ENCODE measurements around the gene CCN2. TPM values are rescaled to one million over a fixed set of nuclear protein-coding genes. Genes with fewer than 3 reads are reported as not detected.

The CCN2 gene
- total RNA-seq, 1 experiment from 2014 or later: 44.1 TPM

DNA sequence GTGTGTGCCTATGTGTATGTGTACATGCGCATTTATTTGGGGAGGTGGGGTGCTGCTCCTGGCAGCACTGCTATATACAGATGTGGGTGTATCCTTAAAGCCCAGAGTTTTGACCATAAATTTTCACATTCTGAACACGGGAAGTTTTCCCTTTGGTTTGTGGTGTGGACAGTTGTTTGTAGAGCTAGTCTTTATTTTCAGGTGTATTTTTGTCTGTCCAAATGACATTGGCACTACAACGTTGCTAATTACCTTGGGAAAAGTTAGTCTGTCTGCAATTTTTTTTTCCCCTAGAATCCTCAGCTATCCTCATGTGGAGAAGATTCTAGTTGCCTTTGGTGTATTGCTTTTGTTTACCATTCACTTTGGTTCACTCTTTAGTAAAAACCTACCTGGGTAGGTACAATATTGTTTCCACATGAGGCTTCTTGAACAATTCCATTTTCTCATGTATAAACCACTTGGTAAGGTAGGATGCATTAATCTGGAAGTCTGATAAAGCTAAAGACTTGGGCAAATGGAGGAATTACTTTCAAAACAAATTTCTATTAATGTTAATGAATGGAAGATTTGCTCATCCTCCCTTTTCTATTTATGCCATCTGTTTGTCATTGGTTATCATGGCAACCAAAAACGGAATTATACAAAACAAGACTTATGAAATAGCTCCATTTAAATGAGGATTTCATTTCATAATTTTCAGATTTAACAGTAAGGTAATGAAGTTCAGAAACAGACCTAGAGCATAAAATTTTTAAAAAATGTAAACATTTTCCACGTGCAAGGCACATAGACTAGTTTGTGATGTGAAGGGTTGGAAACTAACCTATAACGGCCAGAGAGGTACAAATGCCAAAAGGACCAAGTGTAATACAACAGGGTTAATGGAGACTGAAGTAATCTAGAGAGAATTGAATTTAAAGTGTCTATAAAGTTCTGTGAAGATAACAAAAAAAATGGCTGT, 3.9 kb downstream of the CCN2 start:
- H3K36me3 Mint-ChIP-seq (ENCODE audit: insufficient read depth in 1 of 3, low read depth in 3 of 3): peaks cover 22 to 32% (median 26%) of the 10 kb centered on the region in 3 experiments
- Histone ChIP-seq H2BK20ac (ENCODE audit: low read depth, low read length, poor library complexity, severe bottlenecking) (no peak overlapping the region), H4K20me1 (ENCODE audit: control insufficient read depth, insufficient read depth, insufficient read length) (peaks cover 4% of the 10 kb centered on the region), H3K27ac (ENCODE audit: insufficient read length, low read depth, low read length) (no peak overlapping the region), H3K27me3 (ENCODE audit: insufficient read depth, low read length) (no peaks in the 10 kb centered on the region), H3K4me2 (ENCODE audit: insufficient read depth, insufficient read length, low read length) (no peak overlapping the region), H3T11ph (ENCODE audit: low read length) (no peak overlapping the region), H3K9me3 (ENCODE audit: control insufficient read depth, low read depth, low read length) (no peaks in the 10 kb centered on the region), H4K5ac (ENCODE audit: insufficient read length, low read depth, low read length) (no peak overlapping the region), H2BK120ac (ENCODE audit: low read depth, low read length, poor library complexity, severe bottlenecking) (no peak overlapping the region), H2AK5ac (ENCODE audit: insufficient read length, low read length) (no peak overlapping the region), H3K4ac (ENCODE audit: low read depth, low read length) (no peak overlapping the region), H4K8ac (replicated peaks; ENCODE audit: insufficient read length, low read depth, low read length) (no peak overlapping the region), H3K14ac (ENCODE audit: insufficient read depth, low read length) (no peak overlapping the region), H3K23me2 (ENCODE audit: insufficient read length, low read depth, low read length, poor library complexity, severe bottlenecking) (peaks cover 7% of the 10 kb centered on the region), H3K23ac (ENCODE audit: insufficient read length, low read depth, low read length) (no peak overlapping the region), H3K79me2 (ENCODE audit: insufficient read depth, low read length) (no peaks in the 10 kb centered on the region), H2BK15ac (ENCODE audit: low read depth, low read length) (no peak overlapping the region), H2BK12ac (ENCODE audit: insufficient read length, low read depth, low read length) (no peak overlapping the region), H3K18ac (ENCODE audit: insufficient read length, low read depth, low read length) (no peak overlapping the region), H3K56ac (ENCODE audit: insufficient read length, low read depth, low read length) (no peak overlapping the region), H3K9ac (ENCODE audit: extremely low read depth, insufficient read length, low read length) (no peak overlapping the region), H3K4me1 (ENCODE audit: insufficient read depth, low read length) (peaks cover 4% of the 10 kb centered on the region; the same call in 1 of the 2 replicates), H2BK5ac (ENCODE audit: insufficient read length, low read length) (no peak overlapping the region), H4K91ac (ENCODE audit: insufficient read length, low read depth, low read length) (no peak overlapping the region), H2AFZ (ENCODE audit: low read length) (no peak overlapping the region), H3K79me1 (ENCODE audit: insufficient read depth, low read depth, low read length, poor library complexity, severe bottlenecking) (no peaks in the 10 kb centered on the region)
- no CpG with 5 or more reads among the region's 6 CpGs for WGBS (ENCODE audit: extremely low coverage, insufficient read length, low lambda C conversion rate)
- no peak for DNase-seq
- H3K4me1 Mint-ChIP-seq: peaks cover 48 to 51% of the 10 kb centered on the region in 2 experiments
- H3K4me3 Mint-ChIP-seq: no peak overlapping the region
- no peaks in the 10 kb centered on the region; the same call in 1 of the 2 replicates for H3K27me3 Mint-ChIP-seq (ENCODE audit: low read depth)
- peak overlapping the region in 1 of 3 experiments; percentile 69; a peak in 2 of 7 replicates for H3K27ac Mint-ChIP-seq
- TF ChIP-seq, protein P1, sequence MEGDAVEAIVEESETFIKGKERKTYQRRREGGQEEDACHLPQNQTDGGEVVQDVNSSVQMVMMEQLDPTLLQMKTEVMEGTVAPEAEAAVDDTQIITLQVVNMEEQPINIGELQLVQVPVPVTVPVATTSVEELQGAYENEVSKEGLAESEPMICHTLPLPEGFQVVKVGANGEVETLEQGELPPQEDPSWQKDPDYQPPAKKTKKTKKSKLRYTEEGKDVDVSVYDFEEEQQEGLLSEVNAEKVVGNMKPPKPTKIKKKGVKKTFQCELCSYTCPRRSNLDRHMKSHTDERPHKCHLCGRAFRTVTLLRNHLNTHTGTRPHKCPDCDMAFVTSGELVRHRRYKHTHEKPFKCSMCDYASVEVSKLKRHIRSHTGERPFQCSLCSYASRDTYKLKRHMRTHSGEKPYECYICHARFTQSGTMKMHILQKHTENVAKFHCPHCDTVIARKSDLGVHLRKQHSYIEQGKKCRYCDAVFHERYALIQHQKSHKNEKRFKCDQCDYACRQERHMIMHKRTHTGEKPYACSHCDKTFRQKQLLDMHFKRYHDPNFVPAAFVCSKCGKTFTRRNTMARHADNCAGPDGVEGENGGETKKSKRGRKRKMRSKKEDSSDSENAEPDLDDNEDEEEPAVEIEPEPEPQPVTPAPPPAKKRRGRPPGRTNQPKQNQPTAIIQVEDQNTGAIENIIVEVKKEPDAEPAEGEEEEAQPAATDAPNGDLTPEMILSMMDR (conservative IDR thresholded peaks at IDR 0.05): no peak
- peaks cover 2 to 4% of the 10 kb centered on the region in 2 experiments; a peak in 3 of 5 replicates for H3K9me3 Mint-ChIP-seq

Data from H9 (cell line).